ENCODE data around the gene SYT9. TPM values are rescaled to one million over a fixed set of nuclear protein-coding genes. Genes with fewer than 3 reads are reported as not detected.

The SYT9 gene
- total and polyA plus RNA-seq, 2 of the 4 experiments (the other 2 are of a cell fraction), result not detected

DNA sequence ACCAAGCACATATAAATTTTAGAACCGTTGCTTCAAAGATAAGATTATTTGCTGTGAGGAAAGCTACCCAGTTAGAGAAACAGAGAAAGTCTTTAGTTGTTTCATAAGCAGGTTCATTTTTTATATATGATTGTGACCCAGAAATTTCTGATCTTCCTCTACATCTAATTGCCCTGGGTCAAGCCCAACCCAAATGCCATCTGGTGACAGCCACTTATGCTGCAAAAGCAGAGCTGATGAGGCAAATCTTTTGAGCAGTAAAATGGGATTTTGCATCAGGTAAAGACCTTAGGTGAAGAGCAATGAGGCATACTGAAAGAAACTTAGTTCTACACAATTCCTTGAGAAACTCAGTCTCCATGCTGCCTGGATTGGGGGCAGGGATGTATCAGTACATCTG is 28.0 kb downstream of the SYT9 start:
- in situ Hi-C loops (cut with MboI; ENCODE audit: low sequenced_read_pairs), result no loop called here
- no peaks in the 10 kb centered on the region for H4K20me1 ChIP-seq (ENCODE audit: insufficient read depth, low read length)
- no peak for ATAC-seq (ENCODE audit: low read depth)
- no TSS peak for BruUV-seq (replicated peaks)
- H3K27ac ChIP-seq (ENCODE audit: insufficient read depth, low read length), result no peak overlapping the region
- no peaks in the 10 kb centered on the region for H3K27me3 ChIP-seq (ENCODE audit: control insufficient read depth, insufficient read depth, low read length)
- H2AK9ac ChIP-seq (replicated peaks; ENCODE audit: low read depth, low read length, poor library complexity), result no peak overlapping the region
- no peaks in the 10 kb centered on the region for H3K9me3 ChIP-seq (ENCODE audit: control insufficient read depth, insufficient read depth, low read length)
- no peak overlapping the region for H4K91ac ChIP-seq (ENCODE audit: insufficient read depth, low read depth, low read length)
- TF ChIP-seq SMC3 (IDR thresholded peaks at IDR 0.05; ENCODE audit: low read depth, low read length) (no peak), MXI1 (IDR thresholded peaks at IDR 0.05; ENCODE audit: borderline replicate concordance, low read depth, low read length) (no peak), BHLHE40 (IDR thresholded peaks at IDR 0.05; ENCODE audit: low read depth, low read length) (no peak), RAD21 (IDR thresholded peaks at IDR 0.05; ENCODE audit: low read length) (no peak), MAZ (IDR thresholded peaks at IDR 0.05; ENCODE audit: borderline replicate concordance, low read depth, low read length) (no peak), FOS (IDR thresholded peaks at IDR 0.05; ENCODE audit: low read depth, low read length) (no peak), CHD1 (IDR thresholded peaks at IDR 0.05; ENCODE audit: low read depth, low read length) (no peak), MAFK (IDR thresholded peaks at IDR 0.05; ENCODE audit: low read depth, low read length) (no peak), RCOR1 (IDR thresholded peaks at IDR 0.05; ENCODE audit: insufficient replicate concordance, low read length) (no peak), RFX5 (IDR thresholded peaks at IDR 0.05; ENCODE audit: low read depth, low read length) (no peak), CEBPB (IDR thresholded peaks at IDR 0.05; ENCODE audit: low read depth, low read length) (no peak), NFE2L2 (IDR thresholded peaks at IDR 0.05; ENCODE audit: low read depth, low read length) (no peak), POLR2A (IDR thresholded peaks at IDR 0.05; ENCODE audit: low read depth, low read length) (no peak)
- TF ChIP-seq, protein P1, sequence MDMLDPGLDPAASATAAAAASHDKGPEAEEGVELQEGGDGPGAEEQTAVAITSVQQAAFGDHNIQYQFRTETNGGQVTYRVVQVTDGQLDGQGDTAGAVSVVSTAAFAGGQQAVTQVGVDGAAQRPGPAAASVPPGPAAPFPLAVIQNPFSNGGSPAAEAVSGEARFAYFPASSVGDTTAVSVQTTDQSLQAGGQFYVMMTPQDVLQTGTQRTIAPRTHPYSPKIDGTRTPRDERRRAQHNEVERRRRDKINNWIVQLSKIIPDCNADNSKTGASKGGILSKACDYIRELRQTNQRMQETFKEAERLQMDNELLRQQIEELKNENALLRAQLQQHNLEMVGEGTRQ (IDR thresholded peaks at IDR 0.05; ENCODE audit: low read depth, low read length), result no peak
- TF ChIP-seq, protein P2, sequence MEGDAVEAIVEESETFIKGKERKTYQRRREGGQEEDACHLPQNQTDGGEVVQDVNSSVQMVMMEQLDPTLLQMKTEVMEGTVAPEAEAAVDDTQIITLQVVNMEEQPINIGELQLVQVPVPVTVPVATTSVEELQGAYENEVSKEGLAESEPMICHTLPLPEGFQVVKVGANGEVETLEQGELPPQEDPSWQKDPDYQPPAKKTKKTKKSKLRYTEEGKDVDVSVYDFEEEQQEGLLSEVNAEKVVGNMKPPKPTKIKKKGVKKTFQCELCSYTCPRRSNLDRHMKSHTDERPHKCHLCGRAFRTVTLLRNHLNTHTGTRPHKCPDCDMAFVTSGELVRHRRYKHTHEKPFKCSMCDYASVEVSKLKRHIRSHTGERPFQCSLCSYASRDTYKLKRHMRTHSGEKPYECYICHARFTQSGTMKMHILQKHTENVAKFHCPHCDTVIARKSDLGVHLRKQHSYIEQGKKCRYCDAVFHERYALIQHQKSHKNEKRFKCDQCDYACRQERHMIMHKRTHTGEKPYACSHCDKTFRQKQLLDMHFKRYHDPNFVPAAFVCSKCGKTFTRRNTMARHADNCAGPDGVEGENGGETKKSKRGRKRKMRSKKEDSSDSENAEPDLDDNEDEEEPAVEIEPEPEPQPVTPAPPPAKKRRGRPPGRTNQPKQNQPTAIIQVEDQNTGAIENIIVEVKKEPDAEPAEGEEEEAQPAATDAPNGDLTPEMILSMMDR (conservative IDR thresholded peaks at IDR 0.05; ENCODE audit: low read depth, low read length), result no peak
- TF ChIP-seq, protein P3, sequence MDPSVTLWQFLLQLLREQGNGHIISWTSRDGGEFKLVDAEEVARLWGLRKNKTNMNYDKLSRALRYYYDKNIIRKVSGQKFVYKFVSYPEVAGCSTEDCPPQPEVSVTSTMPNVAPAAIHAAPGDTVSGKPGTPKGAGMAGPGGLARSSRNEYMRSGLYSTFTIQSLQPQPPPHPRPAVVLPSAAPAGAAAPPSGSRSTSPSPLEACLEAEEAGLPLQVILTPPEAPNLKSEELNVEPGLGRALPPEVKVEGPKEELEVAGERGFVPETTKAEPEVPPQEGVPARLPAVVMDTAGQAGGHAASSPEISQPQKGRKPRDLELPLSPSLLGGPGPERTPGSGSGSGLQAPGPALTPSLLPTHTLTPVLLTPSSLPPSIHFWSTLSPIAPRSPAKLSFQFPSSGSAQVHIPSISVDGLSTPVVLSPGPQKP (IDR thresholded peaks at IDR 0.05; ENCODE audit: borderline replicate concordance, low read depth, low read length), result no peak
- intact Hi-C loops (cut with micrococcal nuclease), result loop anchor here (2.0 kb wide), 2 partner anchors 181 to 467 kb away; no protein-coding TSS in a partner anchor
- no peak for DNase-seq
- H2AK5ac ChIP-seq (ENCODE audit: low read depth, low read length), result no peak overlapping the region
- no peak overlapping the region for H3K56ac ChIP-seq (ENCODE audit: extremely low read depth, insufficient read depth, low read length)
- no CpG with 5 or more reads among the region's 1 CpG for whole genome bisulfite sequencing, 2 experiments (ENCODE audit: extremely low coverage in 2 of 2, insufficient read length in 1 of 2)
- no peak overlapping the region for H3K4me2 ChIP-seq (ENCODE audit: low read depth, low read length)
- no peaks in the 10 kb centered on the region for H3K4me1 ChIP-seq (ENCODE audit: control insufficient read depth, insufficient read depth, low read length)
- no peak overlapping the region for H2BK5ac ChIP-seq (ENCODE audit: low read depth, low read length, poor library complexity, severe bottlenecking)
- no peak overlapping the region for H3K14ac ChIP-seq (replicated peaks; ENCODE audit: low read depth, low read length)
- H4K8ac ChIP-seq (ENCODE audit: low read depth in 2 of 2, low read length in 2 of 2), result no peak overlapping the region
- H3K4me3 ChIP-seq (ENCODE audit: insufficient read depth, low read depth, low read length), result no peak overlapping the region
- no peak overlapping the region for H3K9ac ChIP-seq (ENCODE audit: low read depth, low read length)
- no peaks in the 10 kb centered on the region for H3K36me3 ChIP-seq (ENCODE audit: control insufficient read depth, insufficient read depth, low read length)
- no peak overlapping the region for H3K4ac ChIP-seq (ENCODE audit: low read depth, low read length)
- no peak overlapping the region for H3K18ac ChIP-seq (ENCODE audit: low read depth, low read length)
- CTCF ChIA-PET, result interaction anchor here (0.7 kb wide), 1 partner anchor 9 kb away, joined by 3 read pairs; no protein-coding TSS in a partner anchor
- dilution Hi-C loops (cut with HindIII; ENCODE audit: low sequenced_read_pairs, unreplicated experiment), result no loop called here
- H2BK120ac ChIP-seq (ENCODE audit: low read depth, low read length), result no peak overlapping the region
- H3K23ac ChIP-seq (ENCODE audit: low read depth, low read length), result no peak overlapping the region
- H3K79me1 ChIP-seq (ENCODE audit: low read depth in 1 of 2, low read length in 2 of 2), result no peaks in the 10 kb centered on the region
- H2BK20ac ChIP-seq (ENCODE audit: low read depth, low read length), result no peak overlapping the region
- POLR2A ChIA-PET (ENCODE audit: unreplicated experiment), result no interaction called here
- no peak overlapping the region for H4K5ac ChIP-seq (ENCODE audit: low read depth, low read length)
- no peaks in the 10 kb centered on the region for H3K9me1 ChIP-seq (ENCODE audit: insufficient read depth, low read length)
- no peak overlapping the region for H2AFZ ChIP-seq (replicated peaks; ENCODE audit: low read length, poor library complexity)
- H2BK15ac ChIP-seq (ENCODE audit: low read depth, low read length), result no peak overlapping the region
